Globus pallidus (tissue), 1 donor: Measurements from ENCODE around the gene CFAP45.
A peak's percentile ranks its signal among the peaks of the same experiment; 100 is the strongest.

Experiments
- DNase-seq: peaks from one replicate; pipeline ENCODE4 v3.0.0-alpha.2; 2015; ENCODE audit warnings: low spot score

The CFAP45 gene

DNA sequence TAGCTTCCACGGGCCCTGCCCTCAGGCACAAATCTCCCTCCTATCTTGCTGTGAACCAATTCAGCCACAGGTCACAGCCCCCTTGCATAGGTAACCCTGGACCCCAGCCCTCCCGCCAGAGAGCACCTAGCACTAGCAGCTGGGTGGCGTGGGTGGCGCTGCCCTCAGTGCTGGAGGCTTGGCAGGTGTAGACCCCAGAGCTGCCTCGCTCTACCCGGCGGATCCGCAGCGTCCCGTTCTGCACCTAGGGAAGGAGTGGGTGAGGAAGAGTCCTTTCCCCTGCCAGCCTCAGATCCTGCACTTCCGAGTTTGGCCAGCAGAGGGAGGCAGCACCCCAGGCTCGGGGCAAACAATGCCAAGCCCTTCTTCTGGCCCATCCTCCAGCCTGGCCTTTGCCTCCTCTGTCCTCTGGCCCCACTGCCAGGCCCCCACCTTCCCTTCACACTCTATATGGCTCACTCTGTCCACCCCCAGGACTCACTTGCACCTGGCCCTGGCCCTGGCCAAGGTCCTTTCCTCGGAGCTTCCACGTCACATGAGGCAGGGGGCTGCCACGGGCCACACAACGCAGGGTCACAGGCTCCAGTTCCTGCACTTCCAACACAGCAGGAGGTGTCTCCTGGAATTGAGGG is 36.4 kb upstream of the CFAP45 start:
- no peak for DNase-seq

DNA sequence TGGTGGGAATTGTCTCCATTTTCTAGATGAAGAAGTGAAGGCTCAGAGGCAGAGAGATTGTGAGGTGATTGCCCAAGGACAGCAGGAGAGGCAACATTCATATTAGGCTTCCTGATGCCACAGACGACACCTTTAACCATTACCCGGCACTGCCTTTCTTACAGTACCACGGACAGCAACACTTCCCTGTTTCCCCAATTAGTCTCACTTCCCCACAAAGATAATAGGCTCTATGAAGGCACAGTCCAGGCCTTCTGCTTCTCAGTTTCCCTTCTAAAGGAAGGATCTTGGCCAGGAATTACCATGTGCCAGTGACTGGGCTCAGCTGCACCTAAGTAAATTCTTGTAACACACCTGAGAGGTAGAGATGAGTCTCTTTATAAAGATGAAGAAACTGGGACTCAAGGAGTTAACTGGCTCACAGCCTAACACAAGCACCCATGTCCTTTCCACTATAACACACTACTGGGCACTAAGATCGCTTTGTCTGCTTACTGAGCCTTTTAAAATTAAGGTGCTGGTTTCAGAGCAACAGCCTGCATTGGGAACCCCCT is 35.8 kb upstream of the CFAP45 start:
- no peak for DNase-seq

DNA sequence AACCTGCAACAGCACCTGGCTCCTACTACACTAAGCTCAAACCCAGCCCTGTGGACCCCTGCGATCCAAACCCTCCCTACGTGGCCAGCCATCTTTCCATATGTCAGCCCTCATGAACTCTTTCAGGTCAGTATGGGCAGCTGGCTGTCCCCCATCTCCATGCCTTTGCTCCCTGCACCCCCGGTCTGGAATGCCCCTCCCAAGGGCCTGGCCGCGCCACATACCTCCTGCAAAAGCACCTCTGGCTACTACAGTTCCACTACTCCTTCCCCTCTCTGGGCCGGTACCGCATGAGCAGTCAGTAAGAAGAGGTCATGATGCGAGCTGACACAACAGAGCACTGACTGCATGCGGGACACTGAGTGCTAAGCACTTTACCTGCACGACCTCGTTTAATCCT is 35.3 kb upstream of the CFAP45 start:
- no peak for DNase-seq

DNA sequence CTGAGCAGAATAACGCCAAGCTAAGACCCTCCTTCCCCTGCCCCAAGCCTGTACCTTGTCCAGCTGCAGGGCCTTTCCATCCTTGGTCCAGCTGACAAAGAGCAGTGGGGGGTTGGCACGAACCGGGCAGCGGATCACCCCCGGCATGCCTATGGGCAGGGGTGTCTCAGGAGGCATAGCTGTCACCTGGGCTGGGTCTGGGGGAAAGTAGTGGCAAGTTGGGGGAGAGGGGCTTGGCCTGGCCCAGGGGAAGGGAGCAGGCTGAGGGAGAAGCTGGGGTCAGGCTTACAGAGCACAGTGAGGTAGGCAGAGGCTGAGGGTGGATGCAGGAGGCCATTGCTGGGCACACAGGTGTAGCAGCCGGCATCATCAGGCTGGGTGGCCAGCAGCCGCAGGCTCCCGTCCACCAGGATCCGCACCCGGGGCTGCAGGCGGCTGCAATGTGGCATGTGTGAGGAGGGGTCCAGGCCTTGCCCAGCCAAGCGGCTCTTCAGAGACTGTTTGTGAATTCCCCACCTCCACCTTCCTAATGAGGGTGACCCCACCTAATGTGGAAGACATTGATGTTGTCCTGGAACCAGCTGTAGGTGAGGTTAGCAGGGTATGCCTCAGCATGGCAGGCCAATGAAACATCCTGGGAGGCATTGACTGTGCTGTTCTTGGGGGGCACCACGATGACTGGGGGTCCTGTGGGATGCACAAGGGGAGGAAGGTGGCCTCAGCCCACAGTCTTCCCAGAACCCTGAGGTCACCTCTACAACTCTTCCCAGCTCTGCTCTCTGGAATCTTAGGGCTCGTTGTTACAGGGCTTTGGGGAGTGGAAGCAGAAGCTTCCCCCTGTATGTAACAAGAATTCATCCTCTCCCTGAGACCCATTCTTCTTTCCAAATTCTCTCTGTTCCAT is 34.4 kb upstream of the CFAP45 start:
- no peak for DNase-seq

DNA sequence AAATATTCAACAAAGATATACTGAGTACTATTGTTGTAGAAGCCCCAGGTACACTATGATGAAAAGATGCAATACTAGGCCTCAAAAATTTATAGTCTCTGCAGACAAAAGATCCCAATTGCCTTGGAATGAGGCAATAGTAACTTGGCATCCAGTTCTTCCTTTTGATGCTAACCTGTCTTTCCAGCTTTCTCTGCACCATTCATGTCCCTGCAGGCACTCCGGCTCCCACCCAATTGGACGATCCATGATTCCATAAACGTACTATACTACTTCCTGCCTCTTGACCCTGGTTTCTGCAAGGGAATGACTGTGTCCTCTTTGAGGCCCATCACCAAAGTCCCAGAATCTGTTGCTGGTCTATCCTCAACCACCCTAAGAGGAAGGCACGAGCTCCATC is 33.4 kb upstream of the CFAP45 start:
- no peak for DNase-seq

DNA sequence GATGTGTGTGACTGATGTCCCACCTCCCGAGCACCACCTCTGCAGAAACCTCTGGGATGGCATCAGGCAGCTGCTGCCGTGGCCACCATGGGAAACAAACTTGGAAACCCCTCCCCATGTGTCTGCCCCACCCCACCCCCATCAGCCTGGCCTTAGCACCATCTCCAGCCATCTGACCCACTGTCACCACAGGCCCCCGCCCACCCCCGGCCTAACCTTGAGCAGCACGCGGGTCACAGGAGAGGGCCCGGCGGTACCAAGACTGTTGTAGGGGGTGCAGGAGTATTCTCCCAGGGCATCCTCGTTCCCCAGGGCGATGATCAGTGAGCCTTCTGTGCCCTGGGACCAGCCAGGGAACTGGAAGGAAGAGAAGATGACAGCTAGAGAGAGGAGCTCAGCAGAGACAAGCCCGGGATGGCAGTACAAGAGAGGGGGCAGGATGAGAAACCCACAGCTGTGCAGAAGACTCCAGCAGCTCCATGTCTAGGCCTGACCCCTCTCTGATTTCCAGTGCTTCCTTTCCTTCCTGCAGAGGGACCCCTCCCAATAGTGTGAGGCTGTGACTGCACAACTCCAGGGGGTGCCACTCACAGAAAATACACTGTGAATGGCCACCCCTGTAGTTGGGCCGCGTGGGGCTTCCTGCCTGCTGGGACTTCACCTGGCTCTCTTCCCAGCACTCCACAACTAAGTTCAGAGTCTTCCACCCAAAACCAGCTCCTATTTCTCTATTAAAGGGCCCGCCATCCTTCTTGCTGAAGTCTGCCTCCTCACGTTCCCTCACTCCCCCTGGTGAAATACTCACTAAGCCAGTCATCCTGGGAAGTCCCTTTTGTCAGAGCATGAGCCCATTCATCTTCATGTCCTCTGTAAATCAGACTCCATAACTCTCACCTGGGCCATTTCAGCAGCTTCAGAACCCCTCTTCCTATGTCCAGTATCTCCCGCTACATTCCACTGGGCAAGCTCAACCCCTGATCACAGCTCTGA is 32.6 kb upstream of the CFAP45 start:
- no peak for DNase-seq

DNA sequence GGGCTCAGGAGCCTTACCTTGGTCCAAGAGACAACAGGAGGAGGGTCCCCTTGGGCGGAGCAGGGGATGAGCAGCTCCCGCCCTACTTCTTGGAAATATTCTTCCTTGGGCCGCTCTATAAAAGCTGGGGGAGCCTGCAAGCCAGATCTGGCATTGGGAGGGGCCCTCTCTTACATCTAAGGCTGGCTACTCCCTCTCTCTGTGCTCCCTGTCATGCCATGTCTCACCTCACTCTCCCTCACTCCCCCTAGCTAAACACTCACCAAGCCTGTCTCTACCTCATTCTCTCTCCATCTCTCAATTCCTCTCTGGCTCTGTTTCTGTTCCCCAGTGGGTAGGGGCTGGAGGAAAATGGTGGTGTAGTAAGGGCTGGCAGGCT is 31.8 kb upstream of the CFAP45 start:
- DNase-seq = no peak

DNA sequence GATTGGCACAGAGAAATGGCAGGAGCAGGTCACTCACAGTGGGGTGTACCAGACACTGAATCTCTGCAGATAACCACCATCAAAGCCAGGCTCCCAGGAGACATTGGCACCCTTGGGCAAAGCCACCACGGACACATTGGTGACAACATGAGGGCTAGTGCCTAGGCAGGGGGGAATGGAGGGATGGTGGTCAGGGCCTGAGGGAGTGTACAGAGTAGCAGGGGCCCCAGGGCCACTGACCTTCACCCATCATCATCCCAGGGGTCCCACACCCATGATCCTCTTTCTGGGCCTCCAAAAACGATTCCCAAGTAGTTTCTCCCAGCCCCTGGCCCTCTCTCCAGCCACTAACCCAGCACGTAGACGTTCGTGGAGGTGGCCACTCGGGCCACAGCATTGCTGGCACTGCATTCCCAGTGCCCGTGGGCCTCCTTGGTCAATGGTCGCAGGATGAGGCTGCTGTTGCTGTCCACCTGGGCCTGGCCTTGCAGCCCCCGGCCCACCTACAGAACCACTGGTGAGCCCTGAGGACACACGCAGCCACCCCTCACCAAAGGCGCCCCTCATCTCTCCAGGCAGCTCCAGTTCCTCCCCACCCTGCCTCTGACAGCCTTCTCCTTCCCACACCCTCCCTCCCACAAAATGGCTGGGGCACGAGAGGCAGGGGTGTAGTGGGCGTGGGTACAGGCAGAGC is 31.3 kb upstream of the CFAP45 start:
- no peak for DNase-seq

DNA sequence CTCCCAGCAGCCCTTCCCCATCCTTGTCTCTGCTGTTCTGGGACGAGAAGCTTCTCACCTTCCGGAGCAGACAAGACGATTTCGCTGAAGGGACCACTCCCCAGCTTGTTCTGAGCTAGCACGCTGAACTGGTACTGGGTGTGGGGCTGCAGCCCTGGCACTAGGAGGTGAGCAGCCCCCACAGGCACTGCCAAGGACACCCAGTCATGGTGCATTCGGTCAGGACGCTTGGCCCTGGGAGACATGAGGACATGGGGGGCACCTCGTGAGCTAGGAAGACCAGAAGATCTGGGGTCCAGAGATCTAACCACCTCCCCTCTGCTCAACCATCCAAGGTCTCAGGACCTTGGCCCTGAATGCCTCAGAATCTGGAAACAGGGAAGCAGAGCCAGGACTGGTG is 30.7 kb upstream of the CFAP45 start:
- DNase-seq = no peak

DNA sequence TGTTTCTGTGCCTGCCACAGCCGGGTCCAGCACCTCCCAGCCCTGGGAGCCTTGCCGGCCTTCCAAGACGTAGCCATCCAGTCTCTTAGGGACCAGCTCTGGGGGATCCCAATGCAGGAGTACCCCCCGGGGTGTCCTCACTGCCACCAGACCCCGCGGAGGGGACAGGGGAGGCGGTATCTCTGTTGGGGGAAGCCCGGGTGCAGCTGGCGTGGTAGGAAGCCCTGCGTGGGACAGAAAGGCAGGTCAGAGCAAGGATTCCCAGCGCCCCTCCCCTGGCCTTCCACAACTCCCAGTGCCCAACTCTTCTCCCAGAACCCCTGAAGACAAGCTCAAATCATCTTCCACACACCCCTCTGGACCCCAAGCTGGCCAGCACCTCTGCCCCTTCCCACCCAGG is 30.3 kb upstream of the CFAP45 start:
- DNase-seq = no peak

DNA sequence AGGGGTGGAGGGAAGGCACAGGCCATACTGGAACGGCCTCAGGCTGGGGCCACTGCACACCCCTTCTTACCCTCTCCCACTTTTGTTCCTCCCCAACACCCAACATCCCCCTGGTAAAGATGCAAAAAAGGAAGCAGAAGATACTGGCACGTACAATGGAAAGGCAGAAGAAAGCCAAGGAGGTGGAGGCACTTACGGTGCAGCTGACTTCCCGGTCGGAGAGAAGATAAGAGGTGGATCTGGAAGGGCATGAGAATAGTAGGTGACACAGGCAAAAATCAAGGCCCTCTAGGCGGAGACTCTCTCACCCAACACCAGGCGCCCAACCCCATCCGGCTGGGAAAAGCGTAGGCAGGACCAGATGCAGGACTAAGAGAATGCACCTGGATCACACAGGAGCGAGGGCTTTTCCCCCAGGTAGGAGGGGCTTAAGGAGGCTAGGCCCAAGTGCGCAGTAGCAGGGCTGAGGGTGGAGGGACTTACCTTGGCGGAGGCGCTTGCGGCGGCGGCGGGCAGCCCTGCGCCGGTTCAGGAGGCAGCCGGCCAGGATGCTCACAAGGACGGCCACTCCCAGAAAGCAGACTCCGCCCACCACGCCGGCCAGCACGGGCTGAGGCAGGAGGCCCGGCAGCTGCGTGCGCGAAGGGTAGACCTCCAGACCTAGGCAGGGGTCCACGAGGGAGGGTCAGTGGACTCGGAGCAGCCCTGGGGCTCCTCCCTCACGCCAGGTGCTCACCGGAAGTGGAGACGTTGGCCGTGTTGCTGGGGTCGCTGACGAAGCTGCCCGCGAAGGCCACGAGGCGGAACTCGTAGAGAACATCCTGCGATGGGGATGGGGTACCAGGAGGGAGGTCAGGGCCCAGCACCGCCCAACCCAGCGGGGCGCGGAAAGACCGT is 29.4 kb upstream of the CFAP45 start:
- DNase-seq = no peak

DNA sequence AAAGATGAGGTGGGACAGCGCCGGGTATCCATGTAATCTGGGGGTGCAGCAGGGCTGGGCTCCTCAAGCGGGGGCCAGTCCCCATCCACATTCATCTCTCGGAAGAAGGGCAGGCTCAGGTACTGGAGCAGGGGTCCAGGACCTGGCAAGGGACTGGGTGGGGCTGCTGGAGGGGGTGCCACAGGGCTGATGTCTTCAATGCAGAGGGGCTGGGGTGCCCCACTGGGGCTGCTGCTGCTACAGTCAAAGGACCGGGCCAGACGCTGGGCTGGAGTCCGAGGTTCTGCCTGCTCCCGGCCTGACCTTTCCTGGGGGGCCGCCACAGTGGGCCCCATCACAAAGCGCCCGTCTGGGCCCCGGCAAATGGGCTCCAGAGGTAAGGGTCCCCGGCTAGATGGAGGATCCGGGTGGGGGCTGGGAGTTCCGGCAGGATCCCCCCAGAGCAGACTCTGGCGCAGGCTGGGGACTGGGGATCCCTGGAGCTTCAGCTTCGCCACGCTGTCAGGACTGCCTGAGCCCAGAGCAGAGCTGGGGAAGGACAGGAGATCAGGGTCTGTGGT is 28.6 kb upstream of the CFAP45 start:
- DNase-seq = no peak

DNA sequence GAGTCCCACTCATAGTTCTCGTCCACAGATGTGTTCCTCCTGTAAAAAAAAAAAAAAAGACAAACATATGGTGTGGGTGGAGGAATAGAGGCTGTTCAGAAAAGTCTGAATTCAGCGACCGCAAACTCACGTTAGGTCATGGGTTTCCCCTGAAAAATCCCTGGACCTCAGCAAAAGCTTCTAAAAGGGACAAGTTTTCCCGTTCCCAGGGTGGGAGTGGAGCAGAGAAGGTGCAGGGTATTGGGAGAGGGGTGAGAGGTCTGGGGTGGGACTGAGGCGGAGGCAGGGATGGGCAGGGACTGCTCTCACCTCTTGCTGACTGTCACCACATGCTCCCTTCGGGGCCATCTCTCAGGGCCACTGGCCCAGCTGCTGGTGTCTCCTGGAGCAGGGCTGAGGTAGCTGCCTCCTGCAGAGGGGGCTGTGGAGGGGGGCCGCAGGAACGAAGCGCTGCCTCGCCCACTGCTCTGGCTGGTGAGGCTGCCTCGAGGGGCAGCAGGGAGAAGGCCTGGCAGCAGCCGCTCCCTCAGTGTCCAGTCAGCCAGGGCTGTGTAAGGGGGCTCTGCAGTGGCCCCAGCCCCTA is 28.0 kb upstream of the CFAP45 start:
- no peak for DNase-seq

DNA sequence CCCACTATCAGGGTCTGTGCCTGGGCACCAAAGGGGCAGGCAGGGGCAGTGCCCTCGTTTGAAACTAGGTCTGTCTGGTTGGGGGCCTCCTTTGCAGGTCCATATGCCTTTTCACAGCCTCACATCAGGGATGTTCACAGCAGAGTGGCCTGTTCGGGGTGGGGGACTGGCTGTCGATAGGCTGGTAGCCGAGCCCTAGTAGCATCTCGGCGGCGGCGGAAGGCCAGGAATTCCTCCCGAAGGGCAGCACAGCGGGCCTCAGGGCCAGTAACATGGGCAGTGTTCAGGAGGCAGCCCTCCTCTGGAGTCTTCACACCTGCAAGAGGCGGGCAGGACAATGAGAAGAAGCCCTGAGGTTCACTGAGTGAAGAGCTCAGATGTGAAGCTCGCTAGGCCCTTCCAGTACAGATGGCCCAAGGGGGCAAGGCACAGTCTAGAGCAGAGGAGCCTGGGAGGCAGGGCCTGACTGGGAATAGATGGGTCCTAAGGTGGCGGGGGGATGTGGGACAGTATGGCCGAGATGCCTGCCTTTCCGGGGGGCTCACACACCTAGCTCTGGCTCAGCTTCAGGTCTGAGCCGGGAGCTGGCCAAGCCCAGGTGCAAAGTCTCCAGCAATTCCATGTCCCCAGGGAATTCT is 27.4 kb upstream of the CFAP45 start:
- DNase-seq = no peak

DNA sequence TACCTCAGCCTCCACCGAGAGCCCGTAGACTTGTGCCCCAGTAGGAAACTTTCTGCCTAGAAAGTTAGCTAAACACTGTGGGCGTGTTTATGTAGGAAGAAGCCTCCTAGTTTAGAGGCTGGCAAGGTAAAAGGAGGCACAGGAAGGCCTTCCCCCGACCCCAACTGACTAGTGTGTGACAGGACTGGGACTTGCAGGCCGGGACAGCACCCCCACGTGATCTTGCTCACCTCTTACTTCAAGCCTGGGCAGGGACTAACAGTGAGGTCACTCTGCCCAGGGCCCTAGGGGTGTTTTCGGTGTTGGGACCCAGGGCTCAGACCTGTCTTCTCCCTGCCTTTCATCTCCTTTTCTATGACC is 25.7 kb upstream of the CFAP45 start:
- no peak for DNase-seq

DNA sequence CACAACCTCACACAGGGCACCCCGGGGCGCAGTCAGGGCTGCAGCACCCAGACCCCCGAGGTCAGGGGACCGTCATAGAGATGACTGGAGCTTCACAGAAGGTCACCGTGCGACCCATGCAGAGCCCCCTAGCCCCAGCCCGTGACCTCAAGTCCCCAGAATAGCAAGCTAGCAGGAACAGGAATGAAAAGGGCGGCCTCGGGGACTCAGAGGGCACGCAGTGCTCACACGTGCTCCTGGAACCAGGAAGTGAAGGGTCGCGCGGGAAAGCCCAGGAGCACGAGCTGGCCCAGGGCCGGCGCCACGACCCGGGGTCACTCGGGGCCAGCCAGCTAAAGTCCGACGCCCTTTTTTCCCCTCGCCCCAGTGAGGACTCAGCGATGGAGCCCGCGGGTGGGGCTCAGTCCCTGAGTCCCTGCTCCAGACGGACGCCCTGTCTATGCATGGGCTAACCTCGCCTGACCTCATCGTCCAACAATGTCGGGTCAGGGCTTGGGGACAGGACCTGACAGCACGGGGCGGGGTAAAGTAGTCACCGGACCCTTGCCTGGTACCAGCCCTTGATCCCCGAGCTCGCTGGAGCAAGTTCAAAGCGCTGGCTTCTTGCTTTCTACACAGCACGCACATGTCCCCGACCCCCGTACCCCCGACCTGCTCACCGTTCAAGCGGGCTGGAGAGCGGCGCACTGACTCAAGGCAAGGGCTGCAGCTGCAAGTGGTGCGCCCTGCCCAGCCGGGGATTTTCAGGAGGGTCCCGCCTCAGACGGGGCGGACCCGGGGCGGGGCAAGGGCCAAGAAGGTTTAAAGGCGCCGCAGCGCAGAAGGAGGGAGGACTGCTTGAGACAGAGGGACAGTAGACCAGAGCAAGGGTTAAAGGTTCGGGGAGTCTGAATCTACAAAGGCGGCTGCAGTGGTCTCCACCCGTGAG is 25.1 kb upstream of the CFAP45 start, which contains the start of gene TAGLN2:
Gene TAGLN2 (minus strand): TSS at position 717 of the 928 bp plus-strand sequence. CDS start 4,998 bp downstream, outside the sequence.
- peak; percentile 59 for DNase-seq

DNA sequence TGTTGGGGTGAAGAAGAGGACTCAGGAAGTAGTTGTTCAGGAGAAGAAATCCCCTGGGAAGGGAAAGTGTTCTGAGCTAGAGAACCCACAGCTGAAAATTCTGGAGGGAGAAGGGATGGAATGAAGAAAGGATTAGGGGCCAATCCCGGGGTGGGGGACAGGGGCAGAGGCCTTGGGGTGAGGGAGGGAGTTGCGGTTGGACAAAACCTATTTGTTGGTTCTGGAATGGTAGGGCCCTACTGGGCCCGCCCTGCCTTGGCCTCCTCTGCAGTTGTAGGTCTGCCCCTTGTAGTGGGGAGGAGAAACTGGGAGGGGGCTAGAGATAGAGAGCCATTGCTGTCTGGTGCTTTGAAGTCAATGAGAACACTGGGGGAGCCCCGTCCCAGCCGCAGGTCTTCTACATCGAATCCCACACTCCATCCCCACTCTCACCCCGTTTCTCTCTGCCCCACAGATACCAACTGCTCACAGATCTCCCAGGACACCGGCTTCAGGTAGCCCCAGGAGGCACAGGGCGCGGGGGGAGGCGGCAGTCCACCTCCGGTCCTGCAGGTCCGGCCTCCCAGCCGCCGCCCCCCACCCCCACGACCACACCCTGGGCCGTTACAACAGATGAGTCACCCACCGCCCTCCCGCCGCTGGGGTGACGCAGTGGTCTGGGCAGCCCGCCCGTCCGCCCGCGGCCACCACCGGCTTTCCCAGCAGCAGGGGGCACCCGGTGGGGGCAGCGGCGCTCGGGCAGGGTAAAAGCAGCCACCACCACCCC is 24.2 kb upstream of the CFAP45 start:
- DNase-seq = no peak
